DOHH2 (cell line): ENCODE data around the gene ATP13A1.
"Not testable (repeated sequence)": the region's sequence is repeated elsewhere in the genome, so short reads cannot be mapped to it uniquely, and the experiment has no call there.

Experiments used
- H3F3A ChIP-seq: fragments of 200-600 bp; sonication (generic), shearing (Covaris generic); 2 replicates; pipeline ENCODE4 v1.6.0; 2016; ENCODE audit warnings: antibody characterized with exemption, mild to moderate bottlenecking; ENCODE audit not compliant: control insufficient read depth, insufficient read depth
- H3K27ac ChIP-seq: fragments of 200-600 bp; sonication (generic); 2 replicates; pipeline ENCODE4 v1.5.1; 2014; ENCODE audit warnings: low read depth, mild to moderate bottlenecking, low read length, moderate library complexity
- H3K27me3 ChIP-seq: fragments of 200-600 bp; sonication (generic); 2 replicates; pipeline ENCODE4 v1.6.1; 2014; ENCODE audit warnings: mild to moderate bottlenecking, low read length, mixed read lengths; ENCODE audit not compliant: control insufficient read depth
- H3K36me3 ChIP-seq: fragments of 200-600 bp; sonication (generic); 2 replicates; pipeline ENCODE4 v1.6.1; 2014; ENCODE audit warnings: mild to moderate bottlenecking, low read length, moderate library complexity, mixed read lengths; ENCODE audit not compliant: control insufficient read depth
- H3K4me1 ChIP-seq: fragments of 200-600 bp; sonication (generic); 2 replicates; pipeline ENCODE4 v1.6.1; 2014; ENCODE audit warnings: mild to moderate bottlenecking, low read length, mixed read lengths; ENCODE audit not compliant: control insufficient read depth
- H3K4me2 ChIP-seq: fragments of 200-600 bp; sonication (generic); 2 replicates; pipeline ENCODE4 v1.6.0; 2014; ENCODE audit warnings: mild to moderate bottlenecking, low read length, moderate library complexity
- H3K4me3 ChIP-seq: fragments of 200-600 bp; sonication (generic); 2 replicates; pipeline ENCODE4 v1.5.1; 2014; ENCODE audit warnings: mild to moderate bottlenecking, low read length, mixed read lengths
- H3K79me2 ChIP-seq: fragments of 200-600 bp; sonication (generic); 2 replicates; pipeline ENCODE4 v1.6.1; 2014; ENCODE audit warnings: mild to moderate bottlenecking, low read length, mixed read lengths; ENCODE audit not compliant: control insufficient read depth
- H3K9me2 ChIP-seq: fragments of 200-600 bp; sonication (generic); replicated peaks from 2 replicates; pipeline ENCODE4 v1.6.1; 2014; ENCODE audit warnings: mild to moderate bottlenecking, low read length, mixed read lengths; ENCODE audit not compliant: control insufficient read depth
- H3K9me3 ChIP-seq: fragments of 200-600 bp; sonication (generic); 2 replicates; pipeline ENCODE4 v1.6.1; 2014; ENCODE audit warnings: antibody characterized with exemption, low read length, mixed read lengths; ENCODE audit not compliant: control insufficient read depth, insufficient read depth
- H4K20me1 ChIP-seq: fragments of 200-600 bp; sonication (generic); 2 replicates; pipeline ENCODE4 v1.6.0; 2014; ENCODE audit warnings: low read depth, mild to moderate bottlenecking, antibody characterized with exemption, low read length, moderate library complexity; ENCODE audit not compliant: control insufficient read depth, insufficient read depth
- CTCF ChIP-seq: fragments of 200-600 bp; sonication (generic); IDR thresholded peaks from one replicate; pipeline ENCODE4 v1.5.1; 2014; ENCODE audit warnings: antibody characterized with exemption, mild to moderate bottlenecking, low read depth, low read length; ENCODE audit not compliant: poor library complexity, severe bottlenecking
- EZH2phosphoT487 ChIP-seq: fragments of 200-600 bp; sonication (generic); IDR thresholded peaks from 2 replicates; pipeline ENCODE4 v1.6.1; 2017; ENCODE audit warnings: borderline replicate concordance, mild to moderate bottlenecking, antibody characterized with exemption, low read length, moderate library complexity, mixed read lengths

The ATP13A1 gene

GRCh38 chr19:19615086-19615485 lies 48.4 kb downstream of the ATP13A1 start:
- Histone ChIP-seq H3K4me3 (no peak overlapping the region), H4K20me1 (no peaks in the 10 kb centered on the region), H3K36me3 (no peaks in the 10 kb centered on the region), H3K4me1 (peaks cover 22% of the 10 kb centered on the region), H3K4me2 (no peak overlapping the region), H3K27ac (no peak overlapping the region), H3K9me3 (no peaks in the 10 kb centered on the region), H3K79me2 (no peaks in the 10 kb centered on the region), H3F3A (no peaks in the 10 kb centered on the region), H3K27me3 (no peaks in the 10 kb centered on the region), H3K9me2 (no peaks in the 10 kb centered on the region)
- no peak for TF ChIP-seq EZH2phosphoT487

GRCh38 chr19:19613506-19613905 lies 50.0 kb downstream of the ATP13A1 start:
- TF ChIP-seq EZH2phosphoT487 (no peak), CTCF (no peak)
- no peaks in the 10 kb centered on the region for H3F3A ChIP-seq
- H3K27ac ChIP-seq, result no peak overlapping the region
- no peak overlapping the region for H3K4me3 ChIP-seq
- H3K79me2 ChIP-seq, result no peaks in the 10 kb centered on the region
- no peaks in the 10 kb centered on the region for H3K9me3 ChIP-seq
- H3K9me2 ChIP-seq, result no peaks in the 10 kb centered on the region
- H3K4me1 ChIP-seq, result peaks cover 15% of the 10 kb centered on the region
- H3K4me2 ChIP-seq, result no peak overlapping the region
- no peaks in the 10 kb centered on the region for H3K36me3 ChIP-seq
- no peaks in the 10 kb centered on the region for H3K27me3 ChIP-seq
- no peaks in the 10 kb centered on the region for H4K20me1 ChIP-seq

GRCh38 chr19:19610376-19611202 lies 52.9 kb downstream of the ATP13A1 start:
- H3F3A ChIP-seq, result no peaks in the 10 kb centered on the region
- H3K4me2 ChIP-seq, result no peak overlapping the region
- H3K36me3 ChIP-seq, result no peaks in the 10 kb centered on the region
- H3K9me2 ChIP-seq, result no peaks in the 10 kb centered on the region
- H3K27ac ChIP-seq, result no peak overlapping the region
- H4K20me1 ChIP-seq, result no peaks in the 10 kb centered on the region
- H3K9me3 ChIP-seq, result no peaks in the 10 kb centered on the region
- H3K27me3 ChIP-seq, result no peaks in the 10 kb centered on the region
- TF ChIP-seq CTCF (no peak), EZH2phosphoT487 (no peak)
- H3K4me3 ChIP-seq, result no peak overlapping the region
- H3K79me2 ChIP-seq, result no peaks in the 10 kb centered on the region
- peaks cover 4% of the 10 kb centered on the region for H3K4me1 ChIP-seq

GRCh38 chr19:19606686-19607085 lies 56.8 kb downstream of the ATP13A1 start:
- H3K36me3 ChIP-seq, H3F3A ChIP-seq, H3K4me2 ChIP-seq, H3K79me2 ChIP-seq, H3K9me3 ChIP-seq, H4K20me1 ChIP-seq, H3K4me3 ChIP-seq, H3K4me1 ChIP-seq, H3K27me3 ChIP-seq, H3K9me2 ChIP-seq, H3K27ac ChIP-seq: not testable (repeated sequence)
